Measurements from ENCODE around the gene RHBDL1.

GRCh38 chr16:658679-659571, 16.5 kb upstream of the RHBDL1 start:
- TF ChIP-seq HNF4G (IDR thresholded peaks at IDR 0.05) (no peak), CTCF (IDR thresholded peaks at IDR 0.05; ENCODE audit: low read depth, low read length, missing input control) (no peak), EGR1 (IDR thresholded peaks at IDR 0.05; ENCODE audit: low read depth in 2 of 2) (no peak), SP1 (IDR thresholded peaks at IDR 0.05) (no peak), TAF1 (conservative IDR thresholded peaks at IDR 0.05) (no peak), REST (IDR thresholded peaks at IDR 0.05) (no peak), RAD21 (IDR thresholded peaks at IDR 0.05) (no peak), MAX (IDR thresholded peaks at IDR 0.05) (no peak)

Data from liver (tissue), 3 donors.